T-helper 1 cell (primary cell): Measurements from ENCODE around the gene DOP1A.

Experiments
- DNase-seq, 5 donors: peaks; one replicate each; pipeline ENCODE4 v3.0.0-alpha.2; 2012 to 2020

DOP1A gene

DNA sequence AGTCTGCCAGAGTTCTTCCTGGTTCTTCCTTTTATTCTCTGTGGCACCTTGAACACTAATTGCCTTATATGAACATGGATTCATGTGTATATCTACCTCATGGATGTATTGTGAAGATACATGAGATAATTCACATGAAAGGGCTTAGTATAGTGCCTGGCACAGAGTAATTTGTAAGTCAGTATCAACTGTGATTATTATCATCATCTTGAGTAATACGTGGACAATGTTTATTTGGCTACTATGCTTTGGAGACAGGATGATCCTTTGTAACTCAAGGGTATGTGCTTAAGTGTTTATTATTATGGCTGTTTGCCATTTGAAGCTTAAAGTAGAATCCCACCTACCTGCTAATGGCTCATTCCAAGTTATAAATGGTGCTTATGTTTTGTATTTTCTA is 16.0 kb downstream of the DOP1A start:
- no peak for DNase-seq

DNA sequence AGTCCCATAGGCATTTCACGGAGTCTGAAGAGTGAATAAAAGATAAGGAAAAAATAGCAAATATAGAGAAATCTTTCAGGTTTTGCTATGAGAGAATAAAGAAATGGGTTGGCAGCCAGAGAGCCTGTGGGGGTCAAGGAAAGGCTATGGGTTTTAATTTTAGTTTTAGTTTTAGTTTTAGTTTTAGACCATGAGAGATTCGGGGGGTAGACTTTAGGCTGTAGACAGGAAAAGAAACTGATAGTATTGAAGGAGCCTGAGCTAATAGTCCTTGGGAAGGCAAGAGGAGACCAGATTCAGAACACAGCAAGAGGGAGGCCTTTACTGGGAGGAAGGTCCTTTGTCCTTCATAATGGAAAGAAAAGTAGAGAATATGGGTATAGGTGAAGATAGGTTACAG is 19.3 kb downstream of the DOP1A start:
- no peak for DNase-seq

DNA sequence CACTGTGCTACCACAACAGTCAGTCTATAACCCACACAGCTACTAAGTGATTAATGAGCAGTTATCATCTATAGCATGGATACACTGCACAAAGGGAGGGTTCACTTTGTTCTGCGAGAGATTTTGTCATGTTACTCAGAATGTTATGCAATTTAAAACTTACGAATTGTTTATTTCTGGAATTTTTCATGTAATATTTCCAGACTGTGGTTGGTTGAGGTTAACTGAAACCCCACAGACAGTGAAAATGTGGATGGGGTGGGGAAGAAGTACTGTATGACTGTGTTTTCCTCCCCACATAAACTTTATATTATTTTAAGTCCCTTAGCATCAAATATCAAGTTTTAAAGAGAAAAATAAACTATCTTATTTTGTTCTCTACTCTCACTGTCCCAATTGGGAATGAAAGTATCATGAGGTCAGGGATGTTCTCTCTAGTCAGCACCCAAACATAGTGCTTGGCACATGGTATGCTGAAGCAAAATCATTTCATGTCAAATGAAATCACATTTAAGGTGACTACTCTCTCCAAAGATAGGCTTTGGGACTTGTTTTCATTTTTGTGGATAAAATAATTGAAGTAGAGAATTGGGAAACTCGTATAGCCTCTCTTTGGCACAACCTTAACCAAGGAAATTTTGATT is 25.4 kb downstream of the DOP1A start:
- DNase-seq: no peak

DNA sequence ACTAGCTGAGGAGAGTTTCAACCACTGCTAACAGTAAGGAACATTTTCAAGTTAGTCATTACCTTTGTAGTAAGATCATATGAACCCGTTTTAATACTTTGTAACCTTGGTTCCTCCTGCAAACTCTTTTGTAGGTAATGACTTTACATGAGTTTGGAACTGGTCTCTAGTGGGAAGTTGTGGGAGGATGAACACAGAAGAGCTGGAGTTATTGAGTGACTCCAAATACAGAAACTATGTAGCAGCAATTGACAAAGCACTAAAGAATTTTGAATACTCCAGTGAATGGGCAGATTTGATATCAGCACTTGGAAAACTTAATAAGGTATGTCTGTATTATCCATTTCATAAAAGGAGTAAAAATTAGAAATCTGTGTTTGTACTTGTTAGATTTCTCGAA is 29.3 kb downstream of the DOP1A start:
- DNase-seq: no peak

DNA sequence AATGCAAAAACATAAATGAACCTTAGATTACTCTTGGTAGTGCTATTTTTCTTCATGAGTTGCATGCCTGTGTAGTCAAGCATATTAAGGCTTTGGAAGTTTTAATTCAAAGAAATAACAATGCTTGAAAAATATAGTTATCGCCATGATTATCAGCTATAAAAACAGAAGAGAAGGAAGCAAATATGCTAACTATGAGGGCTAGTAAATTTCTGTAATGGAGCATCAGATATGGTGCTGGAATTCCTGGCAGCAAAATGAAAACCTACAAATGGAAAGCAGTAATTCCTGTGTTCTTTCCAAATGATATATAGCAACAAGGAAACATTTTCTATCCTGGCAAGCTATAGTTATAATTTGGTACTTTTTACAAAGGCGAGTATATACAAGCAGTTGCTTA is 29.7 kb downstream of the DOP1A start:
- DNase-seq: no peak

DNA sequence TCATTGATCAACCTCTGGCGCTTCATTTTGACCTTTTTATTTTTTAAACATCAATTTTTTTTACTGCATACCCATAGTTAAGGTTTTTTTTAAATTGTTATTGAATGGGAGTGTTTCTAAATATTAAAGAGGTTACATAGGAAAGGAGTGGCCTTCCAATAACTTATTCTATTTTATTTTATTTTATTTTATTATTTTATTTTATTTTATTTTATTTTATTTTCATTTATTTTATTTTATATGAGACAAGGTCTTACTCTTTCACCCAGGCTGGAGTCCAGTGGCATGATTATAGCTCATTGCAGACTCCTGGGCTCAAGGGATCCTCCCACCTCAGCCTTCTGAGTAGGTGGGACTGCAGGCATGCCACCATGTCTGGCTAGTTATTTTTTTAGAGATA is 30.2 kb downstream of the DOP1A start:
- no peak for DNase-seq

DNA sequence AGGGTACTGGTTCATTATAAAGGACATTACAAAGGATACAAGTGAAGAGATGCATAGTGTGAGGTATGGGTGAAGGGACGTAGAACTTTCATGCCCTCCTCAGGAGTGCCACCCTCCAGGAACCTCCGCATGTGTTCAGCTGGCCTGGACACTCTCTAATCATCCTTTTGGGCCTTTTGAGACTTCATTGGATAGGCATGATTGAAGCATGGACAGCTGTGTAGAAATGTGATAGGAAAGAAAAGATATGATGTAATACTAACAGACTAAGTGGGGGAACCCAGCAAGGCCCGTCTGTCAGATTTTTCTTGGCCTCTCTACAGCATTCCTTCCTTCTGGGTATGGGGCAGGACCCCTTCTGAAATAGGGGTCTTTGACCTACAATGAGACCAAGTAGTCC is 31.1 kb downstream of the DOP1A start:
- no peak for DNase-seq

DNA sequence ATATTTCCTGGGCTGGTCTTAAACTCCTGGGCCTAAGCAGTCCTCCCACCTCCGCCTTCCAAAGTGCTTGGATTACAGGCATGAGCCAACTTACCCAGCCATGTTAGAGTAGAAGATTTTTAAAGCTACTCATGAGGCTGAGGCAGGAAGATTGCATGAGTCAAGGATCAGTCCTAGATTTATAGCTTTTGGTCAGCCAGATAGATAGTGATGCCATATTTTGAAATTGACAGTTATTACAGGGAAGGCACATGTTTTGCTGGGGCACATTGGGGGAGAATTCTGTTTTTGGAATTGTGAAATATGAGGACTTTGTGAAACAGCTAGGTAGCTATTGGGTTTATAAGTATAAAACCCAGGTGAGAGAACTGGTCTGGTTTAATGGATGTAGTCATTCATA is 40.9 kb downstream of the DOP1A start:
- DNase-seq: no peak

DNA sequence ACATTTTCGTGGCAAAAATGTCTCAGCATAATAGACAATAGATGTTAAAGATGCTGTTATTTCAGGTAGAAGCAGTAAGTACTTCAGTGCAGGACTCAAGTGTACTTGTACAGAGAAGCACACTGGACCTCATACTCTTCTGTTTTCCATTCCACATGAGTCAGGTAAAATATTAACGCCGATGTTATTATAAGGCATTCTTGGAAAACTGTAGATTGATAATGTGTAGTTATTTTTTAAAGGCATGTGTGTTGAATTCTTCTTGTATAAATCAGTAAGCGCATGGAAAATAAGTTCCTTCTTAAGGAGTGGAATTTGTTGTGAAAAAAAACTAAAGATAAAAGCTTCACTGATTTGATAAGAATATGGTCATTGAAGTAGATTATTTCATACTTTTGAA is 45.8 kb downstream of the DOP1A start:
- DNase-seq: no peak

DNA sequence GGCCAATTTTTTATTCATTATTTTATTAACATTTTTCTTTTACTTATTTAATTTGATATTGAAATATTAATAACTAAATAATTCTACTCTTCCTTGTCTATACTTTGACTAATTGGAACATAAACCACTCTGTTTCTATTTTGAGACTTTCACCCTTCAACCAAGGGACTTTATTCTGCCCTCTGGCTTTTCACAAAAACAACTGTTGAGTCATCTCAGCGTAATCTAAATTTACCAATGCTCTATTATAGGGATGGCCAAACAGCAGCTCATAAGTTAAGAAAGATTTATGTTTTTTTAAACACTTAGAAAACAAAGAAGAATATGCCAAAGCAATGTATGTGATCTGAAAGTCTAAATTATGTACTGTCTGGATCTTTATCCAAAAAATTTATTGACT is 46.7 kb downstream of the DOP1A start:
- no peak for DNase-seq

DNA sequence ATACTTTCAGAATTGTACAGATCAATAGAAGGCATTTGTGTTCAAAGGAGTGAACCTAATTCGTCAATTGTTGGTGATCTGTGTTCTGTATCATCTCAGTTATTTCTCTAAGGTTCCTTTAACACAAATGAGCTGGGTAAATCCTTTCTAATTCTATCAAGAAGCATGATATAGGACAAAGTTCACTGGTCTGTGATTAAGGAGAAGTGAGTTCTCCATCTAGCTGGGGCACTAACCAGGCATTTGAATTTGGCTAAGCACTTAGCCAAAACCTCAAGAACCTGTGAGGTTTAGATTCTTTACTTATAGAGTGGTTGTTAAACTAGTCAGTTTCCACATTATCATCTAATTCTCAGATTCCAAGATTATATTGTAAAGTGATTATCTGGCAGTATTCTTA is 50.3 kb downstream of the DOP1A start:
- DNase-seq: no peak

DNA sequence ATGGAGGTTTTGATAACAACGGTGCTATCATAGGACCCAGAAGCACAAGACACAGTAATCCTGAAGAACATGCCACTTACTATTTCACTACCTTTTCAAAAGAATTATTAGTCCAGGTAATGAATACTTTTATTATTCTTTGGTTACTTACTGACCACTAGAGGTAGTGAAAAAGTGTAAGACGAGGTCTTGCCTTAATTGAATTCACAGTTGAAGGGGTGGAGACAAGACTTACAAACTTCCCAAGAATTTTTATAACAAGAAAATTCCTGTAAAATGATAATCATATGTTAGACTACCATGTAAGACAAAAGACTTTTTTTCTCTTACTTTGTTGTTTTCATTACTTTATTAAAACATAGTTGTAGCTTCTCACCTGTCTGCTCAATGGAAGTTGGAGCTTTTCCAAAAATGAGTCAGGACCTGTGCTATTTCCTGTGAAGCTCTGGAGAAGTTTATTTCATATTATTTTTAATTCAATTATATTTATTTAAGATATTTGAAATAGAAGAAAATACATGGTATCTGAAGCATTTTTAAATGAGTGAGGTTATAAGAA is 52.4 kb downstream of the DOP1A start:
- no peak for DNase-seq

DNA sequence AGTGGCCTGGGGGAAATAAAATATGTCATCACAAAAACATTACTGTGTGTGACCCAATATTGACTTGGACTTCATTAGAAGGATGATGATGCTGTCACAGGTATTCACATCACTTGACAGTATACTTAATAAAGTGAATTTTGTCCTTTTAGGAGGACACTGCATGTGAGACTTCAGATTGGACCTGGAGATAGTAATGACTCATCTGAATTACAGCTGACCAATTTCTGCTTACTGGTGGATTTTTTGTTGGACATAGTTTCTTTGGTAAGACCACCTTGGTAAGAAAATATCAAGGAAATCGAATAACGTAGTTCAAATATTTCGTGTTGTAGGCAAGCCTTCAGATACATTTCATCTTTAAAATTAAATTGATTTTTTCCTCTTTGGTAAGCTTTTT is 57.1 kb downstream of the DOP1A start:
- no peak for DNase-seq

DNA sequence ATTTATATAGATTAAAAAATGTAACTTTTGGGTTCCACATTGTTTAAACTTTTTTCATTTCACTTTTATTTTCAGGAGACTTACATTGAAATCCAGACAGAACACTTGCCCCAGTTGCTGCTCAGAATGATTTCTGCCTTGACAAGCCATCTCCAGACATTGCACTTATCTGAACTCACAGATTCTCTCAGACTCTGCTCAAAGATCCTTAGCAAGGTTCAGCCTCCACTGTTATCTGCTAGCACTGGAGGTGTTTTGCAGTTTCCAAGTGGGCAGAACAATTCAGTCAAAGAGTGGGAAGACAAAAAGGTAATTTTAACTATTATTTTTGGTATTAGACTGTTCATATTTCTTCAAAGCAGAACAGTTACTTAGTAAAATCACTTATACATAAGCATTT is 58.0 kb downstream of the DOP1A start:
- no peak for DNase-seq

DNA sequence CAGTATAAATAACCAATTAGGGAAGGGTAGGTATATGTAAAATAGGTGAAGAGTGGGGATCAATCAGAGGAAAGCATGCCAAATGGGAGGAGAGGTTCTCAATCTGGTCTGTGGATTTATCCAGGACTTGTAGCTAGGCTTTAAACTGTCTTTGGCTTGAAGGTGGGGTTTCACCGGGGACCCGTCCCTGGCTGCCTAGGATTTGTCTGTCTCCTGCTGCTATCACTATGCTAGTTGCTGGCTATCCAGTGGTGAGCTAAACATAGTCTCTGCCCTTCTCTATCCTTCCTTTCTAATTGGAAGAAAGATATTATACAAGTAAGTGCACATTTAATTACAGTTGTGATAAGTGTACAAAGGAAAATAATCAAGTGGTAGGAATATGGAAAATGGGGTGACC is 58.8 kb downstream of the DOP1A start:
- DNase-seq: no peak

DNA sequence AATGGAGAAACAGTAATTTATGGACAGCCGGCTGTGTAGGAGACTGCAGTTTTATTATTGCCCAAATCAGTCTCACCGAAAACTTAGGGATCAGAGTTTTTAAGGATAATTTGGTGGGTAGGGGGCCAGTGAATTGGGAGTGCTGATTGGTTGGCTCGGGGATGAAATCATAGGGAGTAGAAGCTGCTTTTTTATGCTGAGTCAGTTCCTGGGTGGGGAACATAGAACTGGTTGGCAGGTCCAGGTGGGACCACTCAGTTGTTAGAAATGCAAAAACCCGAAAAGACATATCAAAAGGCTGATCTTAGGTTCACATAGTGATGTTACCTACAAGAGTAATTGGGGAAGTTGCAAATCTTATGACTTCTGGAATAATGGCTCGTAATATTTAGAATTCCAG is 59.3 kb downstream of the DOP1A start:
- DNase-seq: no peak

DNA sequence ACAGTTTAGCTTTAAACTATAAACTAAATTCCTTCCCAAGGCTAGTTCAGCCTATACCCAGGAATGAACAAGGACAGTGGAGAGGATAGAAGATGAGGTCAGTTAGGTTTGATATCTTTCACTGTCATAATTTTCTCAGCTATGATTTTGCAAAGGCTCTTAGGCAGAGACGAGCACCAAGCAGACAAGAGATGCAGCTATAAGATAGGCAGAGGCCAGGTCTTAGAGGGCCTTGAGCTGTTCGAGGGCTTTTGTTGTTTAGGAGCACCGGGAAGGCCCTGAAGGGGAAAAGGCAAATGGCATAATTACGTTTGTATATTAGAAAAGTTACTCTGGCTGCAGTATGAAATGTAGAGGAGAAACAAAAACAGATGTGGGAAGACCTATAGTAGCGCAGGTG is 59.8 kb downstream of the DOP1A start:
- DNase-seq: no peak

DNA sequence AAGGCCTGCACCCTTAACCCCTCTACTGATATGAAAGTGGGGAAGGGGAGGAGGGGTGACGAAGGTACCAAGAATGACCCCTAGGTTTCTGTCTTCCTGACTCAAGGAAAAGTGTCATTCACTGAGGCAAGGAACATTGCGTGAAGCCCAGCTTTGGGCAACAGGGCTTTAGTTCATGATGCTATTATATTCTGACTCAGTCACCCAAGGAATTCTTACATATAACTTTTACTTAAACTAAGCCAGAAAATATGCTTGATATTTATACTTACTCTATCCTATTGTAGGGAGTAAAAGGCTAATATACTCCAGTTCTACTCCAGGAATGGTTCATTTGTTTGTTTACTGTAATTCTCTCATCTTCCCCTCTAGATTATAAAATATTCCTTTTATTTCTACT is 60.5 kb downstream of the DOP1A start:
- DNase-seq: no peak

DNA sequence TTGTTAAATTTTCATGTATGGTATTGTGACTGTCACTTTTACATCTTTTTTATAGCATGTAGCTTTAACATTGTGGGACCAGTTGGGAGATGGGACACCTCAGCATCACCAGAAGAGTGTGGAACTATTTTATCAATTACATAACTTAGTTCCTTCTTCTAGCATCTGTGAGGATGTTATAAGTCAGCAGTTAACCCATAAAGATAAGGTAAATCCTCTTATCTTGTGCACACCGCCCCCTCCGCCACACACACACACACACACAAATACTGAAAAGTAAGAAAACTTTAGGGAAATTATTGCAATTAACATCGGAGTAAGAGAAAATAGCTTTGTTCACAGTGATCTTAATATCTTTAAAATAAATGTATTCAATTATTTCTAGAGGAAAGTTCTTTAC is 64.7 kb downstream of the DOP1A start:
- no peak for DNase-seq

DNA sequence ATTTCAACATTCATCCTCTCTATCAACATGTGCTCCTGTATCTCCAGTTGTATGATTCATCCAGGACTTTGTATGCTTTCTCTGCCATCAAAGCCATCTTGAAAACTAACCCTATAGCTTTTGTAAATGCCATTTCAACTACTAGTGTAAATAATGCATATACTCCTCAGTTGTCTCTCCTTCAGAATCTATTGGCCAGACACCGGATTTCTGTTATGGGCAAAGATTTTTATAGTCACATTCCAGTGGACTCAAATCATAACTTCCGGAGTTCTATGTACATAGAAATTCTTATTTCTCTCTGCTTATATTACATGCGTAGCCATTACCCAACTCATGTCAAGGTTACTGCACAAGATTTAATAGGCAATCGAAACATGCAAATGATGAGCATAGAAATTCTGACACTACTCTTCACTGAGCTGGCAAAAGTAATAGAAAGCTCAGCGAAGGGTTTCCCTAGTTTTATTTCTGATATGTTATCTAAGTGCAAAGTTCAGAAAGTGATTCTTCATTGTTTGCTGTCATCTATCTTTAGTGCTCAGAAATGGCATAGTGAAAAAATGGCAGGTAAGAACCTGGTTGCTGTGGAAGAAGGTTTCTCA is 70.7 kb downstream of the DOP1A start:
- DNase-seq: no peak

DNA sequence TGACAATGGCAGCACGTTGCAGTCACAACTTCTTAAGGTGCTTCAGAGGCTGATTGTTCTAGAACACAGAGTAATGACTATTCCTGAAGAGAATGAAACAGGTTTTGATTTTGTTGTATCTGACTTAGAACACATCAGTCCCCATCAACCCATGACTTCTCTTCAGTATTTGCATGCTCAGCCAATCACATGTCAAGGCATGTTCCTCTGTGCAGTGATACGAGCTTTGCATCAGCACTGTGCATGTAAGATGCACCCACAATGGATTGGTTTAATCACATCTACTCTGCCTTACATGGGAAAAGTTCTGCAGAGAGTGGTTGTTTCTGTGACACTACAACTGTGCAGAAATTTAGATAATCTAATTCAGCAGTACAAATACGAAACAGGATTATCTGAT is 71.3 kb downstream of the DOP1A start:
- DNase-seq: no peak

DNA sequence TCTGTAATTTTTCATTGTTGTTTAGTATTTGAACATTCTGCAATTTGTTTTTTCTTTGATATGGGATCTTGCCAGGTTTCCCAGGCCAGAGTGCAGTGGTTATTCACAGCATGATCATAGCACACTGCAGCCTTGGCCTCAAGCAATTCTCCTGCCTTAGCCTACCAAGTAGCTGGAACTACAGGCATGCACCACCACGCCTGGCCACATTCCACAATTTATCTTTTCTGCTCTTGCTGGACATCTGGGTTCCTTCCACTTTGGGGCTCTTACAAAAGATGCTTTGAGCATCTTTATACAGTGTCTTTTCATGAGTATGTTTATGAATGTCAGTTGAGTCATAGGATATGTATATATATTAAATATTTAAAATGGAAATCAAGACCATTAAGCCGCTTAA is 83.6 kb downstream of the DOP1A start:
- no peak for DNase-seq

DNA sequence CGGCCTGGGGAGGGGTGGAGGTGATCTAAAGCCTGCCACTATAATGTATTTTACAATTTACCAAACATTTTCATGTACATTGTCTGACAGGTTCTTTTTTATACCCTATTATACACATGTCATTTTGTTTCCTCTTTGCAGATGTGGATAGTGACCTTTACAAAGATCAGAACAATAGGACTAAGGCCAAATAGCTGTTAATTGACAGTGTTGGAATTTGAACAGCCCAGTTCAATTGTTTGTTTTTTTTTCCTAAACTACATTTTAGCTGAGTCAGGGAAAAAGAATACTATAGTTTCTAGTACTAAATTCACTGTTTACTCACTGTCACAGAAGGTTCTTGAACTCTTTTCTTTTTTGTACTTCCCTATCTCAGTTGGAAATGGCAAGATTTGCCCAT is 85.4 kb downstream of the DOP1A start:
- DNase-seq: no peak

DNA sequence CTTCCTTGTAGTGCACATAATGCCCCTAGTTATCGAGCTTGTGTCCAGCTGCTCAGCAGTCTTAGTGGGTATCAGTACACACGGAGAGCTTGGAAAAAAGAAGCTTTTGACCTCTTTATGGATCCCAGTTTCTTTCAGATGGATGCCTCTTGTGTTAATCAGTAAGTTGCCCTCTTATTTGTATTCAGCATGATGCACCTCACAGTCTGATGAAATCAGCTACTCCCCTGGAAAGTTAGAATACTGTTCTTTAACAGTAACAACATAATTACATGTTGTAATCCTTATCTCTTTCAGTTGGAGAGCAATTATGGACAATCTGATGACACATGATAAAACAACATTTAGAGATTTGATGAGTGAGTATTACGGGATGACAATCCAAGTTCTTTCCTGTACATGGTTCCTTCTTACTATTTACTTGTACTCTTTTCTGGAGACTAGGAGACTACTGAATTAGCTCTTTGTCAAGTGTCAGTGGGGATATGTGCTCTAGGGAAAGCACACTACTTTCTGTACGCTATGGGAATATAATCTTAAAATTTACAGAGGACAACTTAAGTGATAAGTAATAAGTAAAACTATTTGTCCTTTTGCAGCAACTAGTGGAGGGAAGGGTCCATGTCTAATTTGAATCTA is 86.5 kb downstream of the DOP1A start:
- no peak for DNase-seq

DNA sequence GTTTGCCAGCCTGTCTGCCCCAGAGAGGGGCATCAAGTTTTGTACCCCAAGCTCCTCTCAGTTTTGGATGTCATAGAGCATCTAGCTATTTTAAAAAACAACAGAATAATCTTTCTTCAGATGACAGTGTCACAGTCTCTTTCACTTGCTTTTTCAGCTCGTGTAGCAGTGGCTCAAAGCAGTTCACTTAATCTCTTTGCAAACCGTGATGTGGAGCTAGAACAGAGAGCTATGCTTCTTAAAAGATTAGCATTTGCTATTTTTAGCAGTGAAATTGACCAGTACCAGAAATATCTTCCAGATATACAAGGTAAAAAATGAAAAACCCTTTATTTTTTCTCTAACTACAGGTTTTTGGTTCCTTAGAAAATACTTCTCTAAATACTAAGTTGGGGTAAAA is 88.3 kb downstream of the DOP1A start:
- DNase-seq: no peak
